DMS114 treated with DMSO at 0.1 percent for 48 hours (cell line): Measurements from ENCODE around the gene KIF5A.
A peak's percentile ranks its signal among the peaks of the same experiment; 100 is the strongest.

Experiments
- DNase-seq: peaks from one replicate; lab custom pipeline; 2025; ENCODE audit not compliant: unreplicated experiment; lab: John Stamatoyannopoulos, UW

The KIF5A gene

GRCh38 chr12:57534991-57535543, 14.8 kb upstream of the KIF5A start:
- DNase-seq = no peak

- no peak for DNase-seq
These were observed 13.9 kb upstream of the KIF5A start for GRCh38 chr12:57535764-57536596.

DNA sequence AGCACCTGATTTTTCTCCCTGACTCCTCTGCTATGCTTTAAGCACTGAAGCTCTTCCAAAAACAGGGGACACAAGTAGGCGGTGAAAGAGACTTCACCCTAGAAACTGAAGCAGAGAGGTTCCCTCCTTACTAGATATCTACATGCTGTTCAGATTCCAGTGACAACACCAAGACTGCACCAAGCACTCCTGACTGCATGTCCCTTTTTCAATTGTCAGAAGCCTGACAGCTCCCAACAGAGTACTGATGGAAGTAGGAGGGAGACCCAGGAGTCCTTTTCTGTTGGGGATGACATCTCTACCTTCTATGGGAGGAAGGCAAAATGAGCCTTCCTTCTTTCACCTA, 13.3 kb upstream of the KIF5A start:
- no peak for DNase-seq

DNA sequence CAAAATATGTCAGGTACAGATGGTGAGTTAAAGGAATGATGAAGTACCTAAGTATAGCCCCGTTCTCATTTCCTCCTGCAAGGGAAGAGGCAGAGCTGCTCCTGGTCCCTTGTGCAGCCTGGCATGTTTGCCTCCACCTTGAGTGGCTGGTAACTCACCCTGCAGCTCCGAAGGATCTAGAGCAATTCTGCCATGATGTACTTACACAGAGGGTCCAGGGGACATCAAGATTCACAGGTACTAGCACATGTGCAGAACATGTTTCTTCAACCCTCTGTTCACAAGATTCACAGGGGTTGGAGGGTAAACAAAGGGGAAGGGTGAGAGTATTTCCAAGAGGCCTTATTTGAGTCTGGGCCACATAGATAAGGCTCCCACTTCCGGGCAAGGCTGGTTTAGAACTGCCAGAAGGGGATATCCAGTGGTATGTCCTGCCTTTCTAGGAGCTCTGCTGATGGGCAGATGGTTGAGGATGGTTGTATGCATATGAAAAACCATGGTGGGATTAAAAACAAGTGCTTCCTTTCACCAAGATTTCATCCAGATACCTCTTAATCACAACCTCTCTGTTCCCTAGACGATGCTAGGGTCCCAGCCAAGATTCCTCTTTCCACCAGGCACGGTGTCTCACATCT, 10.6 kb upstream of the KIF5A start:
- DNase-seq = no peak

DNA sequence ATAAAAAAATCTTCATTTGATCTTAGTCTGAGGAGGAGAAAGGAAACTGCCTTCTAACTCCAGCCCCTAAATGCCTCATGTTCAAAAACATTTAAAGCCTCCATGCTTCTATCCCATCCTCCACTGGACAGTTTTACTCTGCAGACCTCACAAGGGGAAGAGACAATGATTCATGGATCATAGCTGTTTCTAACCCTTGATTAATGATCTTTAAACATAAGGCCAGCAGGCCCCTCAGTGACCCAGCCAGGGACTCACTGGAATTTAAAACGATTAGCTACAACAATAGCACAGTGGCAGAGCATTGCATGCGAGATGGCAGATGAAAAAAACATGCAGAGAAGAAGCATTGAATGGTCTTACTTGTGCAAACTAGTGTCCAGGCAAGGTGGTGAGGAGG, 8.8 kb upstream of the KIF5A start:
- DNase-seq = no peak

GRCh38 chr12:57541717-57542116, 8.1 kb upstream of the KIF5A start:
- no peak for DNase-seq

GRCh38 chr12:57543581-57543980, 6.3 kb upstream of the KIF5A start:
- no peak for DNase-seq

- no peak for DNase-seq
These were observed 3.9 kb upstream of the KIF5A start for GRCh38 chr12:57545809-57546437.

GRCh38 chr12:57546438-57547287, 3.2 kb upstream of the KIF5A start, which contains the start of gene DCTN2:
DCTN2 (minus strand) TSS chr12:57547192; CDS start chr12:57547063, 129 bp downstream.
- peak; percentile 99 for DNase-seq

GRCh38 chr12:57547288-57548012, 2.4 kb upstream of the KIF5A start:
- DNase-seq = no peak

DNA sequence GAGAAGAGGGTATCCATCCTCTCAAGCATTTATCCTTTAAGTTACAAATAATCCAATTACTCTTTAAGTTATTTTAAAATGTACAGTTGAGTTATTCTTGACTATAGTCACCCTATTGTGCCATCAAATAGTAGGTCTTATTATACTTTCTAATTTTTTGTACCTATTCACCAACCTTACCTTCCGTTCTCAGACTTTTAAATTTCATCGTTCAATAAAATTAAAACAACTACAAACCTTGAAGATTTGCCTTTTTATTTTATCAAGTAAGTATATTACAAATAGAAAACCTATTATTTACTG, 1.9 kb upstream of the KIF5A start:
- no peak for DNase-seq

GRCh38 chr12:57548488-57548887, 1.4 kb upstream of the KIF5A start:
- DNase-seq = no peak

DNA sequence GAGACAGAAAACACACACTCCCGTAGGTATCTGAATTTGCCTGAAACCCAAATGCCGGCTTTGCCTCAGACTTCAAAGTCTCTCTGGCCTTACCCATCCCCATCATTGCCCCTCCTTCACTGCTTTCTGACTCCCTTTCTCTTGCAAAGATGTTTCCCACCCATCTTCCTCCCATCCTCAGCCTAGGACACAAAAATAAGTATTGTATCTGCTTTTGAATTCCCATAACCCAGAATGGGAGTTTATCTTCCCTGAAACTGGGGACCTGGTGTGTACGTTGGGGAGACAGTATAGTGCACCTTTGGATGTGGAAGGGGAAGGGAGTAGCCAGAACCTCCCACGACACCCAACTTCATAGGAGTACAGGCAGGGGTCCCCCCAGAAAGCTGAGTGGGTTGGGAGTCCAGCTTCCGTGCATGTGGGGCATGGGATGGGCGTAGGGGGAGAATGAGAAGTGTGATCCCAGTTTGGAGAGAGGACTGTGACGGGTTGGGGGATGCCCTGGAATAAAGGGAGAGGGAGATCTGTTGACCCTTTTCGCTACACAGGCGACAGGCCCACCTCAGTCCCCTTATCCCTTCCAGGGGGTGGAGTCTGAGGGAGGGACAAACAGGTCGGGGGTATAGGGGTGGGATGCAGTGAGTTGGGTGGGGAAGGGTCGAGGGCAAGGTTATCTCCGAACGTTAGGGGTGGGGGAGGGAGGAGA, 488 bp upstream of the KIF5A start:
- DNase-seq = no peak

DNA sequence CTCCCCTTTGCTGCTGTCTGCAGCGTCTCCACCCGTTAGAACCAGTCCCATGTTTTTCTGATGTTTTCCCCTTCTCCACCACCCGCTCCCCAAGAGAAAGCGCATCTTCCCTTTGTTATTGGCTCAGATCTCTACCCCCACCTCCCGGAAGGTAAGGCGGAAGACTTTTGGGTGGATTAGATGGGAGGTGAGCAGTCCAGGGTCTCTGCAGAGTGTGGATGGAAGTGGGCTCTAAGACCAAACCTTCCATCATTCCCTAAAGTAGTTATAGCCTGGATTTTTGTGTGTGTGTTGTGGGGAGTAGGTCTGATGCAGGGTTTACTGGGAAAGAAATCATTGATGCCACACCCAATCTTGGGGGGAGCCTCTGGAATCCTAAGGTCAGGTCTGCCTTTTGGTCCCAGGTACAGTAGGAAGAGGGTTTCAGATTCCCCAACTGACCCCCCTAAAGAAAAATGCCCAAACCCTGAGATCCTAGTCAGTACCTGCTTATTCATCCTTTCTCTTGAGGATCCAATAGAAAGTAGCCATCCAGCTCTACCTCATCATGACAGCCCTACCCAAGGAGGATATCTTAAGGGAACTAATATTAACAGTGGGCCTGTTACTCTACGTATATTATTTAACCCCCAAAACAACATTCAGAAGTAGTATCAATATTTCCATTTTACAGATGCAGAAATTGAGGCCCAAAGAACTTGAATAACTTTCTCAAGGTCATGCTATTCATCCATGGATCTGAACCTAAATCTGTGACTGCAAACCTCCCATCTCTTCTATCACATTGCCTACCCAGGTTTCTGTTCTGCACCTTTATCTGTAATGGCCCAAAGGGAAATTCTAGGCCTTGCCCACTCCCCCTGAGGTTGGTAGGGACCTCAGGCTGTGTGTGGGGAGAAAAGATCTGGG, 1.1 kb downstream of the KIF5A start:
- no peak for DNase-seq

GRCh38 chr12:57551637-57552305, 1.9 kb downstream of the KIF5A start:
- DNase-seq = no peak

GRCh38 chr12:57552306-57552651, 2.4 kb downstream of the KIF5A start:
- DNase-seq = no peak

- DNase-seq = no peak
These were observed 3.0 kb downstream of the KIF5A start for GRCh38 chr12:57552835-57553313.
